ENCODE data around the gene DLX2. TPM values are rescaled to one million over a fixed set of nuclear protein-coding genes. Genes with fewer than 3 reads are reported as not detected.
"Not testable (repeated sequence)": the region's sequence is repeated elsewhere in the genome, so short reads cannot be mapped to it uniquely, and the experiment has no call there.

The DLX2 gene
- total RNA-seq: 0.20 TPM in 1 of 2 replicates, not detected in the other

GRCh38 chr2:172102391-172103359 is at the start of gene DLX2:
Gene DLX2, minus strand, starts transcription at chr2:172102900. Its CDS starts 362 bp downstream, at chr2:172102538.
- H3K9me3 Mint-ChIP-seq: no peaks in the 10 kb centered on the region
- H3K27me3 Mint-ChIP-seq (ENCODE audit: insufficient read depth): peaks cover 73% of the 10 kb centered on the region
- peak; percentile 44 for DNase-seq (ENCODE audit: low spot score)
- peak within 1 kb of the TSS; percentile 82 for H3K27ac Mint-ChIP-seq
- intact Hi-C loops (cut with micrococcal nuclease): loop anchor here (1.0 to 10.0 kb wide), 8 partner anchors 7 to 1385 kb away; partner anchors contain the start of genes GAD1, GORASP2 and SP5
- H3K36me3 Mint-ChIP-seq (ENCODE audit: low read depth): peaks cover 5% of the 10 kb centered on the region
- peaks cover 53% of the 10 kb centered on the region for H3K4me1 Mint-ChIP-seq (ENCODE audit: low read depth)
- H3K4me3 Mint-ChIP-seq: peak within 1 kb of the TSS; percentile 71

GRCh38 chr2:172147944-172148650 is 45.4 kb upstream of the DLX2 start:
- peaks cover 2% of the 10 kb centered on the region for H3K4me1 Mint-ChIP-seq (ENCODE audit: low read depth)
- intact Hi-C loops (cut with micrococcal nuclease): no loop called here
- no peaks in the 10 kb centered on the region for H3K36me3 Mint-ChIP-seq (ENCODE audit: low read depth)
- no peaks in the 10 kb centered on the region for H3K9me3 Mint-ChIP-seq
- H3K4me3 Mint-ChIP-seq: no peak overlapping the region
- no peak overlapping the region for H3K27ac Mint-ChIP-seq
- no peak for DNase-seq (ENCODE audit: low spot score)
- H3K27me3 Mint-ChIP-seq (ENCODE audit: insufficient read depth): peaks cover 14% of the 10 kb centered on the region

GRCh38 chr2:172143817-172144216 is 41.1 kb upstream of the DLX2 start:
- H3K9me3 Mint-ChIP-seq: no peaks in the 10 kb centered on the region
- H3K36me3 Mint-ChIP-seq (ENCODE audit: low read depth): no peaks in the 10 kb centered on the region
- peaks cover 18% of the 10 kb centered on the region for H3K27me3 Mint-ChIP-seq (ENCODE audit: insufficient read depth)
- no peak overlapping the region for H3K27ac Mint-ChIP-seq
- no peak for DNase-seq (ENCODE audit: low spot score)
- no peak overlapping the region for H3K4me3 Mint-ChIP-seq
- intact Hi-C loops (cut with micrococcal nuclease): no loop called here
- H3K4me1 Mint-ChIP-seq (ENCODE audit: low read depth): no peaks in the 10 kb centered on the region

- intact Hi-C loops (cut with micrococcal nuclease); DNase-seq (ENCODE audit: low spot score); H3K4me3 Mint-ChIP-seq; H3K36me3 Mint-ChIP-seq (ENCODE audit: low read depth); H3K27ac Mint-ChIP-seq; H3K4me1 Mint-ChIP-seq (ENCODE audit: low read depth); H3K9me3 Mint-ChIP-seq: not testable (repeated sequence)
- peaks cover 27% of the 10 kb centered on the region for H3K27me3 Mint-ChIP-seq (ENCODE audit: insufficient read depth)
These were observed 36.0 kb upstream of the DLX2 start for GRCh38 chr2:172138727-172139126.

GRCh38 chr2:172137943-172138342 is 35.2 kb upstream of the DLX2 start:
- intact Hi-C loops (cut with micrococcal nuclease): no loop called here
- H3K9me3 Mint-ChIP-seq: peaks cover 3% of the 10 kb centered on the region
- H3K27me3 Mint-ChIP-seq (ENCODE audit: insufficient read depth): peaks cover 32% of the 10 kb centered on the region
- no peak overlapping the region for H3K4me3 Mint-ChIP-seq
- no peaks in the 10 kb centered on the region for H3K4me1 Mint-ChIP-seq (ENCODE audit: low read depth)
- H3K27ac Mint-ChIP-seq: no peak overlapping the region
- no peak for DNase-seq (ENCODE audit: low spot score)
- no peaks in the 10 kb centered on the region for H3K36me3 Mint-ChIP-seq (ENCODE audit: low read depth)

GRCh38 chr2:172137109-172137508 is 34.4 kb upstream of the DLX2 start:
- intact Hi-C loops (cut with micrococcal nuclease): no loop called here
- no peaks in the 10 kb centered on the region for H3K4me1 Mint-ChIP-seq (ENCODE audit: low read depth)
- H3K9me3 Mint-ChIP-seq: peaks cover 3% of the 10 kb centered on the region
- DNase-seq (ENCODE audit: low spot score): no peak
- H3K27ac Mint-ChIP-seq: no peak overlapping the region
- H3K36me3 Mint-ChIP-seq (ENCODE audit: low read depth): no peaks in the 10 kb centered on the region
- no peak overlapping the region for H3K4me3 Mint-ChIP-seq
- peaks cover 32% of the 10 kb centered on the region for H3K27me3 Mint-ChIP-seq (ENCODE audit: insufficient read depth)

GRCh38 chr2:172135446-172135845 is 32.7 kb upstream of the DLX2 start:
- Mint-ChIP-seq H3K36me3 (ENCODE audit: low read depth) (no peaks in the 10 kb centered on the region), H3K27me3 (ENCODE audit: insufficient read depth) (peaks cover 36% of the 10 kb centered on the region), H3K4me3 (no peak overlapping the region), H3K4me1 (ENCODE audit: low read depth) (no peaks in the 10 kb centered on the region), H3K9me3 (peaks cover 3% of the 10 kb centered on the region), H3K27ac (no peak overlapping the region)
- DNase-seq (ENCODE audit: low spot score): no peak
- intact Hi-C loops (cut with micrococcal nuclease): no loop called here

- intact Hi-C loops (cut with micrococcal nuclease): no loop called here
- no peak for DNase-seq (ENCODE audit: low spot score)
- H3K9me3 Mint-ChIP-seq: peaks cover 3% of the 10 kb centered on the region
- H3K27ac Mint-ChIP-seq: no peak overlapping the region
- H3K36me3 Mint-ChIP-seq (ENCODE audit: low read depth): no peaks in the 10 kb centered on the region
- peaks cover 38% of the 10 kb centered on the region for H3K27me3 Mint-ChIP-seq (ENCODE audit: insufficient read depth)
- no peaks in the 10 kb centered on the region for H3K4me1 Mint-ChIP-seq (ENCODE audit: low read depth)
- no peak overlapping the region for H3K4me3 Mint-ChIP-seq
These were observed 31.6 kb upstream of the DLX2 start for GRCh38 chr2:172134270-172134669.

- DNase-seq (ENCODE audit: low spot score): no peak
- Mint-ChIP-seq H3K4me3 (no peak overlapping the region), H3K27ac (no peak overlapping the region), H3K9me3 (no peaks in the 10 kb centered on the region), H3K27me3 (ENCODE audit: insufficient read depth) (peaks cover 32% of the 10 kb centered on the region), H3K4me1 (ENCODE audit: low read depth) (no peaks in the 10 kb centered on the region), H3K36me3 (ENCODE audit: low read depth) (no peaks in the 10 kb centered on the region)
- intact Hi-C loops (cut with micrococcal nuclease): no loop called here
These were observed 29.2 kb upstream of the DLX2 start for GRCh38 chr2:172131713-172132555.

GRCh38 chr2:172129404-172129803 is 26.7 kb upstream of the DLX2 start:
- no peak for DNase-seq (ENCODE audit: low spot score)
- H3K4me1 Mint-ChIP-seq (ENCODE audit: low read depth): no peaks in the 10 kb centered on the region
- H3K4me3 Mint-ChIP-seq: no peak overlapping the region
- H3K27ac Mint-ChIP-seq: no peak overlapping the region
- H3K9me3 Mint-ChIP-seq: no peaks in the 10 kb centered on the region
- intact Hi-C loops (cut with micrococcal nuclease): no loop called here
- peaks cover 29% of the 10 kb centered on the region for H3K27me3 Mint-ChIP-seq (ENCODE audit: insufficient read depth)
- no peaks in the 10 kb centered on the region for H3K36me3 Mint-ChIP-seq (ENCODE audit: low read depth)

GRCh38 chr2:172128484-172128883 is 25.8 kb upstream of the DLX2 start:
- Mint-ChIP-seq H3K36me3 (ENCODE audit: low read depth) (no peaks in the 10 kb centered on the region), H3K4me1 (ENCODE audit: low read depth) (no peaks in the 10 kb centered on the region), H3K27me3 (ENCODE audit: insufficient read depth) (peaks cover 21% of the 10 kb centered on the region), H3K27ac (no peak overlapping the region), H3K4me3 (no peak overlapping the region), H3K9me3 (no peaks in the 10 kb centered on the region)
- no peak for DNase-seq (ENCODE audit: low spot score)
- intact Hi-C loops (cut with micrococcal nuclease): no loop called here

- Mint-ChIP-seq H3K36me3 (ENCODE audit: low read depth) (no peaks in the 10 kb centered on the region), H3K27me3 (ENCODE audit: insufficient read depth) (peaks cover 21% of the 10 kb centered on the region), H3K4me3 (no peak overlapping the region), H3K4me1 (ENCODE audit: low read depth) (no peaks in the 10 kb centered on the region), H3K9me3 (no peaks in the 10 kb centered on the region), H3K27ac (no peak overlapping the region)
- DNase-seq (ENCODE audit: low spot score): no peak
- intact Hi-C loops (cut with micrococcal nuclease): no loop called here
These were observed 17.4 kb upstream of the DLX2 start for GRCh38 chr2:172120118-172120517.

All from activated T-helper 1 cell treated with anti-CD3 and anti-CD28 coated beads, Interleukin-12 subunit alpha, Interleukin-12 subunit beta, Interleukin-2, Interleukin-4 antibody, amounts not matched to agents 30 ng/mL and 10 ng/mL and 1 ng/mL, durations not matched to agents 14 hours and 24 hours and 36 hours (primary cell).